Omental fat pad (tissue), 4 donors: ENCODE data around the gene BCAT1. TPM values are rescaled to one million over a fixed set of nuclear protein-coding genes. Genes with fewer than 3 reads are reported as not detected.

Source experiments
- ATAC-seq: fragments of 150-250 bp; one replicate; pipeline ENCODE4 v1.9.1; 2016; ENCODE audit warnings: mild to moderate bottlenecking, moderate library complexity; ENCODE audit not compliant: low FRiP score
- DNase-seq: peaks from one replicate; pipeline ENCODE4 v3.0.0-alpha.2; 2019; ENCODE audit warnings: low spot score
- total RNA-seq, 4 donors: library from RNA; depleted of rRNA; stranded (reverse); fragments of >200 nt; gene quantifications; one replicate each; pipeline ENCODE4 v1.1.0, GENCODE V29; 2016
- TF ChIP-seq, protein P1 (sequence below), 3 donors: fragments of 450-650 bp; IDR thresholded peaks; one replicate each; pipeline ENCODE4 v1.5.1; 2016 to 2017; ENCODE audit warnings: antibody characterized with exemption in 3 of 3, mild to moderate bottlenecking in 3 of 3, moderate library complexity in 2 of 3

The BCAT1 gene
- total RNA-seq, 4 donors from 2014 or later, result 33.7 to 53.4 (median 44.4) TPM

DNA sequence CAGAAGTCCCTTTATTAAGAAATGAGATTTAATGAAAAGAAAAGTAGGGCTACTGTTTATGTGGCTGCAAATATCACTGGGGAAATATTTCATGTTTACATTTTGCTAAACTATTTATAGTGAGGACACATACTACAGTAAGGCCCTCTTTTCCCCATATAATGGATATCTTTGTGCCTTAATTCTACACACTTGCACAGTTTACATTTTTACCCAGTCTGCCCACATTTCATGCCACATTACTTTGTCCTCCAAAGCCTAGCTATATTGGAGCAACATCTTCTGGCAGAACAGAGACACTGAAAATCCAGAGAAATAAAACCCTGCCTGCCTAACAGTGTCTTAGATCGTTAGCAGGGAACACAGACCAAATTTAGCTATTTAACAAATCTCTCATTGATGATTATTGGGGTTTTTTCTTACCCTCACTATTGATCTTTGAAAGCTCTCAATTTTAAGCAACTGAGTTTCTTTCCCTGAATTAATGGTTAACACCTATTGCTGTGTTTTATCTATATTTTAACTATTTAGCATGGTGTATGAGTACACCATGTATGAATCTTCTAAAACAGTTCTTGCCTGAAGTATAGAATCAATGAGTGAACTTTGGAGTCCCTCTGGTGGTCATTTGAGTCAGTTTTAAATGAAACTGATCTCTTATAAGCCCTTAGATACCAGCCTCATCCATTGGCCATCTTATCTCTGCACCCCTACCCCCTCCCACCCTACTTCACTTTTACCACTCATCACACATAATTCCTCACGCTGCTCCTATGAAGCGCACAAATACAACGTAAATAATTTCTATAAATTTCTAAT is 170.2 kb downstream of the BCAT1 start:
- DNase-seq, result no peak
- ATAC-seq, result no peak
- TF ChIP-seq, protein P1, sequence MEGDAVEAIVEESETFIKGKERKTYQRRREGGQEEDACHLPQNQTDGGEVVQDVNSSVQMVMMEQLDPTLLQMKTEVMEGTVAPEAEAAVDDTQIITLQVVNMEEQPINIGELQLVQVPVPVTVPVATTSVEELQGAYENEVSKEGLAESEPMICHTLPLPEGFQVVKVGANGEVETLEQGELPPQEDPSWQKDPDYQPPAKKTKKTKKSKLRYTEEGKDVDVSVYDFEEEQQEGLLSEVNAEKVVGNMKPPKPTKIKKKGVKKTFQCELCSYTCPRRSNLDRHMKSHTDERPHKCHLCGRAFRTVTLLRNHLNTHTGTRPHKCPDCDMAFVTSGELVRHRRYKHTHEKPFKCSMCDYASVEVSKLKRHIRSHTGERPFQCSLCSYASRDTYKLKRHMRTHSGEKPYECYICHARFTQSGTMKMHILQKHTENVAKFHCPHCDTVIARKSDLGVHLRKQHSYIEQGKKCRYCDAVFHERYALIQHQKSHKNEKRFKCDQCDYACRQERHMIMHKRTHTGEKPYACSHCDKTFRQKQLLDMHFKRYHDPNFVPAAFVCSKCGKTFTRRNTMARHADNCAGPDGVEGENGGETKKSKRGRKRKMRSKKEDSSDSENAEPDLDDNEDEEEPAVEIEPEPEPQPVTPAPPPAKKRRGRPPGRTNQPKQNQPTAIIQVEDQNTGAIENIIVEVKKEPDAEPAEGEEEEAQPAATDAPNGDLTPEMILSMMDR (IDR thresholded peaks at IDR 0.05), result no peak

DNA sequence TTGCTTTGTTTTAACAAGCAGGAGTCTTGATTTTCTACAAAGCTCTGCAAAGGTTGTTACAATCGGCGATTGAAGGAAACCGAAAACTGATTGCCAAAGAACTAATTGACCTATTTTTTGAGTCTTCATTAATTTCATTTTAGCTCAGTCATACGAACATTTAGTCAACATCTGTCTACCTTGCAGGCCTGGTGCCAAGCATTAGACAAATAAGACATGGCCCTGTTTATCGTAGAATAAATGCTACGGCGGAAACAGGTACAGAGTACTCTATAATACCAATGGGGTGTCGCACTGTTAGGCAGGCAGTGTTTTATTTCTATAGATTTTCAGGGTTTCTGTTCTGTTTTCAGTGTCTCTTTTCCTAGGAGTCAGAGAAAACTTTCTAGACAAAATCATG is 171.5 kb downstream of the BCAT1 start:
- ATAC-seq, result no peak
- TF ChIP-seq, protein P1 (IDR thresholded peaks at IDR 0.05), result no peak
- DNase-seq, result no peak

DNA sequence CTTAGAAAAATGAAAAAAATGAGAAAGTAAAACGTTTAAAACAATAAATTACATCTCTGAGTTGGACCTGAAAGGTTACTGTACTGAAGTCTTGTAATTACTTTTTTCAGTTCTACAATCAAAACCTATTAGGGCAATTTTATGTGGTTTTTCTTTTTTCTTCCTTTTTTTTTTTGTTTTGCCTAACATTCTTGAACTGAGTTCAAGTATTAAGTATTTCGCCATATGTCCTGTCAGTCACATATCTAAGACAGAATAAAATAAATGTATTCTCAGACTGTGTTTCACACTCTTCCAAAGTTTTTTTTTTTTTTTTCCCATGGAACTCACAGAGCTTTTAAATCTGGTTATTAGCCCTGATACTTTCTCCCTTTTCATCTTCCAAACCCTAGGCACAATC is 172.0 kb downstream of the BCAT1 start:
- ATAC-seq, result no peak
- TF ChIP-seq, protein P1 (IDR thresholded peaks at IDR 0.05), result no peak

DNA sequence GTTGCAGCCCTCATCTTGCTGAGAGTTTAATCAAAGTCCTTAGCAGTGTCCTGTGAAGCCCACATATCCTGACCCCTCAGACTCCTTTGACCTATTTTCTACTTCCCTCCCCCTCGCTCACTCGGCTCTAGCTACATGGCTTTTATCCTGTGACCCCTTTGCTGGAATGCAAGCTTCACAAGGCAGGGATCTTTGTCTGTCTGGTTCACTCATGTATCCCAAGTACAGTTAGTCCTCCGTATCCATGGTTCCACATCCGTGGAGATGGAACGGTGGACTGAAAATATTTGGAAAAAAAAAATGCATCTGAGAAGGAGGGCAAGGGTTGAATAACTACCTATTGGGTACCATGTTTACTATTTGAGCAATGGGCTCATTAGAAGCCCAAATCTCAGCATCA is 173.8 kb downstream of the BCAT1 start:
- no peak for ATAC-seq
- TF ChIP-seq, protein P1 (IDR thresholded peaks at IDR 0.05), result no peak

More for the DNA sequence above, 172.0 kb downstream of the BCAT1 start:
- DNase-seq, result no peak

DNA sequence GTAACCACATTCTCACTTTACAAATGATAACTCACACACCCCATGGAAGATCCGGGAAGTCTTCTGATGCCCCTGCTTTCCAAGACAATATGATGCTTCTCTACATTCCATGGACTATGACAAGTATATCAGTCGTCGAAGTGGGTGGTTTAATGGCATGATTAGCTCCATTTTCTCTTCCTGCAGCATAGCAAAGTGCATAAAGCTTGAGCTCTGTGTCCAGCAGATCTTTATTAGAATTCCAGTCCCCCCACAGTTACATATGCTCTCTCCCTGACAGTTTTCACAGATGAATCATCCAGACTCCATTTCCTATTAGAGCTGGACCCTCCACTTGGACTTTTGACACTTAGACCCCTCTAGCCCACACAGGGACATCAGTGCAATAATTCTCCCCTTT is 174.9 kb downstream of the BCAT1 start:
- TF ChIP-seq, protein P1 (IDR thresholded peaks at IDR 0.05), result no peak
- no peak for DNase-seq
- no peak for ATAC-seq

More for the DNA sequence above, 173.8 kb downstream of the BCAT1 start:
- DNase-seq, result no peak

DNA sequence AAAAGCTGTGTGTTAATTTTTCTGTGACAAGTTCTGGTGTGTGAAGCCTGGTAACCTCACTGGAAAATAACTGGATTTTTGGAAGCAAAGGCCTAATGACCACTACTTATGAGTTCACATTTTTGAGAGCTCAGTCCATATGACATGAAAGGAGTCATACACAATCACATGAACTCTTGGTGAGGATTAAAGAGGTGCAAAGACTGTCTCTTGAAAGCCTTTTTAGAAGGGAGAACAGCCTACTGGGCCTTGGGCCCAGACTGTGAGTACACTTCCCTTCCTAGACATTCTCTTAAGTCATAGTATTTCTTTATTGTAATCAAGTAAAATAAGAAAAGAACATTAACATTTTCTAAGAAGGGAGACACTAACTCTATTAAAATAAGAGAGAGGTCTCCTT is 176.1 kb downstream of the BCAT1 start:
- TF ChIP-seq, protein P1 (IDR thresholded peaks at IDR 0.05), result no peak
- ATAC-seq (no peak), DNase-seq (no peak)

DNA sequence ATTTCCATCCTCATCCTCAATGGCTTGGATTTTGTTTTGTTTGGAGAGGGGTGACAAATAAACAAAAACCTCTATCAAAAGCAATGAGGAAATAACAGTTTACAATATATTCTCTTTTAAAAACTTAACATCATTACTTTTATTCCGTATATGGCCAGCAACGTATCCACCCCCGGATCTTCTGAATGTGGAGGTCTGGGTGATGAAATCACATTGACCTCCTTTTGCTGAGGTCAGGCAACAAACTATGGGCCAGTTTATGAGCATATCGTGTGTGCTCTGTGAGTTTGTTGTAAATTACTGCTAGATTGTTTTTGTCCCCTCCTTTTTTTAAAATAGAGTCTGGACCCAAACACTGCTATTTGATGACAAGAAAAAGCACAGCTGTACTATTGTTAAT is 178.1 kb downstream of the BCAT1 start:
- DNase-seq (no peak), ATAC-seq (no peak)
- TF ChIP-seq, protein P1 (IDR thresholded peaks at IDR 0.05), result no peak
